Endothelial cell of coronary artery (primary cell): ENCODE measurements around the gene TRPC1. TPM values are rescaled to one million over a fixed set of nuclear protein-coding genes. Genes with fewer than 3 reads are reported as not detected.

Experiments used
- total RNA-seq: library from RNA; depleted of rRNA; stranded (reverse); fragments of >200 nt; gene quantifications from 2 replicates; pipeline ENCODE4 v1.2.3, GENCODE V29; 2014

The TRPC1 gene
- total RNA-seq = 8.5 and 18.6 TPM in 2 replicates

DNA sequence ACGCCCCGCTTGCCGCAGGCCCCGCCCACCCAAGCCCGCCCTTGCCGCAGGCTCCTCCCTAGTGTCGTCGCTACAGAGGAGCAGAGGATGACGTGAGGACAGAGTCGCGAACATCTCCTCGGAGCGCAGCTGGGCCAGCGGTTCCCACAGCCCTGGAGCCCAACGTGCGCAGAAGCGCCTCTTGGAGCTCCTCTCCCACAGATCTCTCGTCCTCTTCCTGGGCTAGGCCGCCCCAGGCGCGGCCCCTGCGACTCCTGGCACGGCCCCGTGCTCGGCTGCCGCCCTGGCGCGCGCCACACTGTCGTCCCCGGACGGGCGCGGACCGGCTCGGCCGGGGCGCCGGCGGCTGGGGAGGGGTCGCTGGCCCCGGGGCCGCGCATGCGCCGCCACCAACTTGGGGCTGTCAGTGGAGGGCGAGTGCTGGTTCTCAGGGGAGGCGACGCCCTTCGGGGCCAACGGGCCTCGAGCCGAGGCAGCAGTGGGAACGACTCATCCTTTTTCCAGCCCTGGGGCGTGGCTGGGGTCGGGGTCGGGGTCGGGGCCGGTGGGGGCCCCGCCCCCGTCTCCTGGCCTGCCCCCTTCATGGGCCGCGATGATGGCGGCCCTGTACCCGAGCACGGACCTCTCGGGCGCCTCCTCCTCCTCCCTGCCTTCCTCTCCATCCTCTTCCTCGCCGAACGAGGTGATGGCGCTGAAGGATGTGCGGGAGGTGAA, at the start of gene TRPC1:
TRPC1 (plus strand) TSS at position 67 of the 714 bp plus-strand sequence; CDS start at position 593, 526 bp downstream.

Other genes starting within 250 kb of the TRPC1 start
- 21.7 and 24.8 TPM in 2 replicates for gene ATR, start 145.3 kb upstream of the TRPC1 start, total RNA-seq
- gene PLS1, start 127.6 kb upstream of the TRPC1 start, total RNA-seq = 0.99 and 1.5 TPM in 2 replicates
- gene PCOLCE2, start 165.0 kb downstream of the TRPC1 start, total RNA-seq = 0.27 and 13.6 TPM in 2 replicates
- gene PAQR9, start 239.6 kb downstream of the TRPC1 start, total RNA-seq = under 0.01 TPM in 1 of 2 replicates, not detected in the other